WTC11 (cell line): ENCODE results near the gene COPZ1.

ENCODE experiments used
- ATF3 ChIP-seq: sonication (generic); formaldehyde crosslinking; conservative IDR thresholded peaks from 2 replicates; pipeline ENCODE4 v1.8.1; 2022; ENCODE audit warnings: mild to moderate bottlenecking, missing genetic modification reagents
- CTCF ChIP-seq: fragments of 200-600 bp; IDR thresholded peaks from 2 replicates; pipeline ENCODE4 v1.8.0; 2022; ENCODE audit warnings: antibody characterized with exemption
- MAX ChIP-seq: sonication (generic); formaldehyde crosslinking; IDR thresholded peaks from 2 replicates; pipeline ENCODE4 v1.8.0; 2022; ENCODE audit warnings: mild to moderate bottlenecking, missing genetic modification reagents
- USF2 ChIP-seq: sonication (generic); formaldehyde crosslinking; IDR thresholded peaks from 2 replicates; pipeline ENCODE4 v1.8.1; 2023; ENCODE audit warnings: mild to moderate bottlenecking, missing genetic modification reagents, moderate library complexity
- TF ChIP-seq, protein P1 (sequence below): sonication (generic); formaldehyde crosslinking; IDR thresholded peaks from 2 replicates; pipeline ENCODE4 v1.8.1; 2022; ENCODE audit warnings: mild to moderate bottlenecking, missing genetic modification reagents, moderate library complexity, borderline replicate concordance
- TF ChIP-seq, protein P2 (sequence below): sonication (generic); formaldehyde crosslinking; IDR thresholded peaks from 2 replicates; pipeline ENCODE4 v1.8.1; 2022; ENCODE audit warnings: low read depth, missing genetic modification reagents, borderline replicate concordance

GRCh38 chr12:54287261-54288157 lies 37.4 kb upstream of the COPZ1 start:
- no peak for TF ChIP-seq CTCF
- no peak for TF ChIP-seq ATF3
- TF ChIP-seq, protein P1, sequence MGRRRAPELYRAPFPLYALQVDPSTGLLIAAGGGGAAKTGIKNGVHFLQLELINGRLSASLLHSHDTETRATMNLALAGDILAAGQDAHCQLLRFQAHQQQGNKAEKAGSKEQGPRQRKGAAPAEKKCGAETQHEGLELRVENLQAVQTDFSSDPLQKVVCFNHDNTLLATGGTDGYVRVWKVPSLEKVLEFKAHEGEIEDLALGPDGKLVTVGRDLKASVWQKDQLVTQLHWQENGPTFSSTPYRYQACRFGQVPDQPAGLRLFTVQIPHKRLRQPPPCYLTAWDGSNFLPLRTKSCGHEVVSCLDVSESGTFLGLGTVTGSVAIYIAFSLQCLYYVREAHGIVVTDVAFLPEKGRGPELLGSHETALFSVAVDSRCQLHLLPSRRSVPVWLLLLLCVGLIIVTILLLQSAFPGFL (CRISPR knock-in tag): no peak
- TF ChIP-seq MAX (CRISPR knock-in tag): no peak
- TF ChIP-seq, protein P2, sequence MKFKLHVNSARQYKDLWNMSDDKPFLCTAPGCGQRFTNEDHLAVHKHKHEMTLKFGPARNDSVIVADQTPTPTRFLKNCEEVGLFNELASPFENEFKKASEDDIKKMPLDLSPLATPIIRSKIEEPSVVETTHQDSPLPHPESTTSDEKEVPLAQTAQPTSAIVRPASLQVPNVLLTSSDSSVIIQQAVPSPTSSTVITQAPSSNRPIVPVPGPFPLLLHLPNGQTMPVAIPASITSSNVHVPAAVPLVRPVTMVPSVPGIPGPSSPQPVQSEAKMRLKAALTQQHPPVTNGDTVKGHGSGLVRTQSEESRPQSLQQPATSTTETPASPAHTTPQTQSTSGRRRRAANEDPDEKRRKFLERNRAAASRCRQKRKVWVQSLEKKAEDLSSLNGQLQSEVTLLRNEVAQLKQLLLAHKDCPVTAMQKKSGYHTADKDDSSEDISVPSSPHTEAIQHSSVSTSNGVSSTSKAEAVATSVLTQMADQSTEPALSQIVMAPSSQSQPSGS: no peak
- no peak for TF ChIP-seq USF2
